SK-N-MC (cell line): Measurements from ENCODE around the gene SLC43A2.

Experiments
- EZH2 ChIP-seq: fragments of 200-600 bp; sonication (generic); IDR thresholded peaks from one replicate; pipeline ENCODE4 v1.6.1; 2017; ENCODE audit warnings: antibody characterized with exemption
- POLR2AphosphoS5 ChIP-seq: IDR thresholded peaks from 2 replicates; pipeline ENCODE4 v1.6.1; 2012; ENCODE audit warnings: mild to moderate bottlenecking, low read depth, low read length, borderline replicate concordance

DNA sequence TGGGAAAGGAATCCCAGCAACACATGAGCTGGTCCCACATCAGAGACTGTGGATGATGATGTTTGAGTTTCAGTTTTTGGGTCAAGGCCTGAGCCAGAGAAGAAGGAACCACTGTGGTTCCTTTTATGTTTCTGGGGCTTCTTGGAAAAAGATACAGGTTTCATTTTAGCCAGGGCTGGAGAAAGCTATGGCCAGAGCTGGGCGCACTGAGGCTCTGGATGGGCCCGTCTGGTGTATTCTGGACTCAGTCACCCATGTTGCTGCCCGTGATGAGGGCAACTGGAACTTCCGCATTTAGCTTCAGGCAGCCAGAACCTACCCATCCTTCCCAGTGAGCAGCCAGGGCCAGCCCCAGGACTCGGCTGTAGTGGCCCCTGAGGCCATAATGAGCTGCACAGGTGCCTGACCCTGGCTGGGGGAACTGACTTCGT lies 51.0 kb downstream of the SLC43A2 start:
- TF ChIP-seq POLR2AphosphoS5 (no peak), EZH2 (no peak)
